ENCODE results near the gene STT3A. TPM values are rescaled to one million over a fixed set of nuclear protein-coding genes. Genes with fewer than 3 reads are reported as not detected.

The STT3A gene
- total RNA-seq, 1 donor from 2014 or later: 252 TPM

GRCh38 chr11:125671561-125671960, 78.9 kb downstream of the STT3A start:
- Mint-ChIP-seq H3K9me3 (ENCODE audit: low read depth) (peaks cover 7% of the 10 kb centered on the region), H3K4me3 (ENCODE audit: unreplicated experiment) (no peak overlapping the region), H3K27me3 (ENCODE audit: low read depth) (no peaks in the 10 kb centered on the region), H3K4me1 (ENCODE audit: low read depth) (no peaks in the 10 kb centered on the region), H3K36me3 (ENCODE audit: low read depth) (peaks cover 18% of the 10 kb centered on the region), H3K27ac (ENCODE audit: unreplicated experiment) (no peak overlapping the region)
- TF ChIP-seq, protein P1, sequence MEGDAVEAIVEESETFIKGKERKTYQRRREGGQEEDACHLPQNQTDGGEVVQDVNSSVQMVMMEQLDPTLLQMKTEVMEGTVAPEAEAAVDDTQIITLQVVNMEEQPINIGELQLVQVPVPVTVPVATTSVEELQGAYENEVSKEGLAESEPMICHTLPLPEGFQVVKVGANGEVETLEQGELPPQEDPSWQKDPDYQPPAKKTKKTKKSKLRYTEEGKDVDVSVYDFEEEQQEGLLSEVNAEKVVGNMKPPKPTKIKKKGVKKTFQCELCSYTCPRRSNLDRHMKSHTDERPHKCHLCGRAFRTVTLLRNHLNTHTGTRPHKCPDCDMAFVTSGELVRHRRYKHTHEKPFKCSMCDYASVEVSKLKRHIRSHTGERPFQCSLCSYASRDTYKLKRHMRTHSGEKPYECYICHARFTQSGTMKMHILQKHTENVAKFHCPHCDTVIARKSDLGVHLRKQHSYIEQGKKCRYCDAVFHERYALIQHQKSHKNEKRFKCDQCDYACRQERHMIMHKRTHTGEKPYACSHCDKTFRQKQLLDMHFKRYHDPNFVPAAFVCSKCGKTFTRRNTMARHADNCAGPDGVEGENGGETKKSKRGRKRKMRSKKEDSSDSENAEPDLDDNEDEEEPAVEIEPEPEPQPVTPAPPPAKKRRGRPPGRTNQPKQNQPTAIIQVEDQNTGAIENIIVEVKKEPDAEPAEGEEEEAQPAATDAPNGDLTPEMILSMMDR (IDR thresholded peaks at IDR 0.05): no peak
- no peak for DNase-seq (ENCODE audit: low spot score)

Other genes starting within 250 kb of the STT3A start
- 35.6 to 62.3 TPM (median 56.6 TPM) in 3 replicates for gene FEZ1, start 96.6 kb upstream of the STT3A start, total RNA-seq
- gene EI24, start 23.4 kb upstream of the STT3A start, total RNA-seq: 88.6 to 95.0 TPM (median 91.1 TPM) in 3 replicates
- 18.3 to 28.4 TPM (median 23.5 TPM) in 3 replicates for gene CHEK1, start 32.3 kb downstream of the STT3A start, total RNA-seq
- 0.20 to 0.56 TPM in 2 of 3 replicates, not detected in the other for gene ACRV1, start 88.0 kb downstream of the STT3A start, total RNA-seq
- not detected in 3 replicates for gene PATE1, start 153.4 kb downstream of the STT3A start, total RNA-seq
- gene PATE2, start 186.0 kb downstream of the STT3A start, total RNA-seq: not detected in 3 replicates
- gene PATE3, start 195.3 kb downstream of the STT3A start, total RNA-seq: not detected in 3 replicates
- not detected in 3 replicates for gene PATE4, start 240.5 kb downstream of the STT3A start, total RNA-seq

All from chondrocyte (in vitro differentiated cells).